DMS79 (cell line): ENCODE measurements around the gene POLR1F.
"Not testable (repeated sequence)": the region's sequence is repeated elsewhere in the genome, so short reads cannot be mapped to it uniquely, and the experiment has no call there.

Experiments
- DNase-seq: peaks from one replicate; lab custom pipeline; 2025; lab: John Stamatoyannopoulos, UW

The POLR1F gene

DNA sequence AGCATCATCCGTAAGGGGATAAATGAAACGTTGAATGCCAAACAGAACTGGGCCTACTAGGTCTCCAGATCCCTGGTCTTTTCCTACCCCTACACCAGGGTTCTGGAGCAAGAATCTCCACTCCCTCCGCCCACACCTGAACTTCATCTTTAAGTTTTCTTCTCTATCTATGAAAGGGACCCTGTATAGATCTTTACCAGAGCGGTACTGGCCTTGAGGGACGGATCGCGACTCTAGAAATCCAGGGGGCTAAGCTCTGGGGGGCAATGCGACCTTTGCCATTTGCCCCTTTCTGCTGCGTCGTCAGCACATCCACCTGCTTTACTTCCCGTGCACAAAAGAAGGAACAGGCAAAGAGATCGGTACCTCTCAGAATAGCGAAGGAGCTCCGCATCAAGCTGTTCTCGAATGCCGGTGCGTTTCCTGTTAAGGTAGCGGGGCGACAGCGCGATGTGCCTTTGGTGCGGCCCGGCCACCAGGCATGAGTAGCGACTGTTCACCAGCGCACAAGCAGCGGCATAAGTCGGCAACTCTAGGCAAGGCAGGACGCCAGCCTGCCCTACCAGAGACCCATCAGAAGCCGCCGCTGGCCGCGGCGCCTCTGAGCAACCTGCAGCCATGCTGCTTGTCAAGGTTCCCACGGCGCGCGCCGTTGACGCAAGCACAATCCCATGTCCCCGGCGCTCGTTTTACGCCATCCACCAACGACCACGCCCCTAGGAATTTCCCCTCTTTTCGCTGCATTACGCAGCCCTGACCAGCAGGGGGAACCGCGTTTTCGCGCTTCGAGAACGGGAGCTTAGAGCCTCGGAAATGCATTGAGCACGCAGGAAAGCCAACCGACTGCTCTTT is at the start of gene POLR1F:
POLR1F (minus strand) TSS at position 641 of the 852 bp plus-strand sequence; CDS start at position 620, 21 bp downstream.
- DNase-seq, result peak; percentile 93

DNA sequence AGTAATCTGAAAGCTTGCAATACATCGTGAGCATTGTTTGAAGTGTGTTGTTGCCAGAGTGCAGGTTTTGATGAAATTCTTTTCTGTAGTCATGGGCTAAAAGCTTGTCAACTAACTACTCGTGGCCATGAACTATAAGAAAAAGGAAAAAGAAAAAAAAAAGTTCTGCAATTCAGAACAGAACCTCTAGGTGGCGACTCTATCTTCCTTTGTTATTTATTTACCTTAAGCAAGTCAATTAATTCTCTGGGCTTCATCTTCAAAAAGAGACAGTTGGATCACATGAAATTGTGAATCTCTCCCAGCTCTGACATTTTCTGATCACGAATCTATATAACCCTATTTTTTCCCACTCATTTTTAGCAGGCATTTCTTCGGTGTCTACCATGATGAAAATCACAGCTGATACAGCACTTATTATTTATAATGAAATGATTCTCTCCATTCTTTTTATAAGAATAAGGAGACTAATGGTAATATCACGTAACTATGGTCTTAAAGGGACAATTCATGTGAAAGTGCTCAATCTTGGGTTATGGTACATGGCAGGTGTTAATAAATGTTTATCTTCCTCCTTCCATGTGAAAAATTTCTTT is 45.8 kb upstream of the POLR1F start:
- no peak for DNase-seq

- DNase-seq, result no peak
Measured at GRCh38 chr7:19752020-19752419, 43.2 kb upstream of the POLR1F start.

- no peak for DNase-seq
Measured at GRCh38 chr7:19749658-19750057, 40.8 kb upstream of the POLR1F start.

- DNase-seq, result peak; percentile 17
Measured at GRCh38 chr7:19747740-19748339, 39.0 kb upstream of the POLR1F start.

DNA sequence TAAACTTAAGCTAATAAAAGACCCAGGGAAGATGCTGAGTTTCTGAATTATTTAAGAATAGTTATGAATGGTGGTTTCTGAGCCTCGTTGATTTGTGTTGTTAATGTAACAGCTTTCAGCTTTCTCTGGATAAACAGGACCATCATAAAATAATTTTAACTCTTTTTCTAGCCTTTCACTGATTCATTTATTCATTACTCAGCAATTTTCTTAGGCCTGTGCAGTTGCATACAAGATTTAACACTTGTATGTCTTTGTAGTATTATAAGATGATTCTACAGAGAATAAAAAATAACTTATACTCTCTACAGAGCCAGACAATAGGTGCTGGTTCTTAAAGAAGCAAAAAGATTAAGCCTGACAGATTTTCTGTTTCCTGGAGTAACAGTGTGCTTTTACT is 35.2 kb upstream of the POLR1F start:
- no peak for DNase-seq

DNA sequence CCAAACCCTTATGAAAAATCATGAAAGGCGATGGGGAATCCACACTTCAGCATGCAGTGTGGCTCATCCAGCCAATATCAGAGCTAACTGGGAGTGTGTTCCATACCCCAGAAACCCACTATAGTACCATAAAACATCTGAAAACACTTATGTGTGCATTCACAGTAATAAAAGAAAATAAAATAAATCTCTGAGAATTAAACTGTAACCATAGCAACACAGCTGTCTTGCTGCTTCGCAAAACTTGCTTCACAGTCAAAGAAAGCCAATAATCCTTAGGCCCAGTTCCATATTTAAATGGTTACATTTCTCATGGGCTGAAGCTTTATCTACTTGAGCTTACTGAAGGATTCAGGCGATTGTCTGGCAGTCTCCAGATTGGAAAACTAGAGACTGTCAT is 19.9 kb upstream of the POLR1F start:
- no peak for DNase-seq

- no peak for DNase-seq
Measured at GRCh38 chr7:19725770-19726169, 16.9 kb upstream of the POLR1F start.

- DNase-seq, result no peak
Measured at GRCh38 chr7:19715499-19715898, 6.7 kb upstream of the POLR1F start.

DNA sequence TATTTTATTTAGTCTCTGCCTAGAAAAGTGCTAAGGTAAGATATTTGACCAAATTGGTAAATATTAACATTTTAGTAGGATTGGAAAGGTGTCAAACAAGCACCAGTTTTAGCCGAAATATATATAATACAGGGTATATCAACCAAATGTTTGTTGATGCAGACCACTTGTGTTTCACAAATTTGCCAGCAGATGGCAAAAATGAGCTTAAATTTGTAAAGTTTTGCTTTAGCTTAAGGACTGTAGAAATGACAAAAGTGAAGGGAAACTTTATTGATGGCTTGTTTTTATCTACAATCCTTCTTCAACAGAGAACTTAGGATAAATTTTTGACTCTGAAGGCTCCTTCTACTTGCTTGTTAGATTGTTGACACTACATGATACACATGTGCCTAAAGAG is 4.8 kb upstream of the POLR1F start:
- no peak for DNase-seq

GRCh38 chr7:19709249-19709578 is 377 bp upstream of the POLR1F start:
- DNase-seq, result no peak

DNA sequence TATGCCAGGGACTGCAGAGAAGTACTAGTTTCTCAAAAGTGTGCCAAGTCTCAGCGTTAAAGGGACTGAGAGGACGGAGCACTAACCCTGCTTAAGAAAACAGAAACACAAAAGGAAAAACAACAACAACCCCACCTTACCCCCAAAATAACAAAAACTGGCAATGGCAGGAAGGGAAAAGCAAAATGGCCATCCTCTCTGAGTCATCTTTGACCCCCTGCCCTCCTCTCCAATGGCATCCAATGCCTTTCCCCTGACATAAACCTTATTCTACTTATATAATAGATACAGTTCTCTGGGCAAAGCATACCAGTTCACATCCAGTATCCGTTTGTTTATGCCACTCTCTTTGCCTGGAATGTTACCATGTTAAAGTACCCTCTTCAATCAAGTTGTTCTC is 1.6 kb downstream of the POLR1F start:
- no peak for DNase-seq

- DNase-seq, result no peak
Measured at GRCh38 chr7:19705663-19706062, 3.2 kb downstream of the POLR1F start.

- no peak for DNase-seq
Measured at GRCh38 chr7:19701471-19701870, 7.4 kb downstream of the POLR1F start.

- DNase-seq, result no peak
Measured at GRCh38 chr7:19700936-19701335, 7.9 kb downstream of the POLR1F start.

DNA sequence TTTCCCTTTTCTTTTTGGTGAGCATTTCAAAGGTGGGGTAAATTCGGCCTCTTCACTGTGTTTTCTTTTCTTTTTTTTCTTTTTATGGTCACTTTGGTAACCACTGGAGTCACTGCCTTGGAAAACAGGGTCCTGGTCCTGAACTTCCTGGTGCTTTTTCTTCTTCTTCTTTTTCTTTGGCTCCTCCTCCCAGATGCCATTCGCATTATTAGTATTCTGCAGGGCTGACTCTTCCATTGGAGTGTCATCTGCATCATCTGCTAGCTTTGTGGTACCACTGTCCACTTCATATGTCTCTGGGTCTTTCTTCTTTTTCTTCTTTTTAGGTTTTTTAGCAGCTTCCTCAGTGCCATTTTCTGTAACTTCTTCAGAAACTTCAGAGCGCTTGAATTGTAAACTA is 10.5 kb downstream of the POLR1F start:
- no peak for DNase-seq

DNA sequence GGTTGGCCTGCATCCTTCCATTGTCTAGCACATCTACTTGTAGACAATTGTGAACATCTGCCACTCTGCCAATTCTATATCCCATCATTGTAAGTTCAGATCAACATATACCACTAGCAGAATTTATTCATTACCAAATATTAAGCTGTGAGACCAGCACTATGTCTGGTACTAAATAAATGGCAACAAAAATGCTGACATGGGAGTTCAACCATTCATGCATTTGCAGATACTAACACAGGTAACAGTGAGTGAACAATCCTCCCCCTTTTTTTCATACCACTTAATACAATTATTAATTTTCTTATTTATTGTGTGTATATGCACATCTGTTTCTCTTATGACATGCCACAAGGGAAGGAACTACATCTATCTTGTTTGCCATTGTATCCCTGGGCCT is 11.9 kb downstream of the POLR1F start:
- DNase-seq, result no peak

GRCh38 chr7:19692111-19692828 is 16.6 kb downstream of the POLR1F start:
- no peak for DNase-seq

DNA sequence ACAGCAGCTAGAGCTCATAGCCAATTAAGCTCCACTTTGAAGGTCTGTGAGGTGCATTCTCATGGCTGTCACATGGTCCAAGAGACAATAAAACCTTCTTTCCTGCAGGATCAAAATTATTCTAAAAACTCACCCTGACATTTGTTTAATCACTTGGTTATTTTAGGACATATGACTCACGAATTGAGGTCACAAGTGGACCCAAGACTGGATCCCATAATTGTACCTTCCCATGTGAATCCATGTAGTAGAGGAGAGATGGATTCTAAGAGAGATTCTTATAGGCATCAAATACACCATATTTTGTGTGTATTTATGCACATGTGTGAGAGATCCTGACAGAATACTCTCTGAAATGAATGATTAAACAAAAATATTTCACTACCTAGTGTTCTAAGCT is 18.1 kb downstream of the POLR1F start:
- DNase-seq, result no peak

DNA sequence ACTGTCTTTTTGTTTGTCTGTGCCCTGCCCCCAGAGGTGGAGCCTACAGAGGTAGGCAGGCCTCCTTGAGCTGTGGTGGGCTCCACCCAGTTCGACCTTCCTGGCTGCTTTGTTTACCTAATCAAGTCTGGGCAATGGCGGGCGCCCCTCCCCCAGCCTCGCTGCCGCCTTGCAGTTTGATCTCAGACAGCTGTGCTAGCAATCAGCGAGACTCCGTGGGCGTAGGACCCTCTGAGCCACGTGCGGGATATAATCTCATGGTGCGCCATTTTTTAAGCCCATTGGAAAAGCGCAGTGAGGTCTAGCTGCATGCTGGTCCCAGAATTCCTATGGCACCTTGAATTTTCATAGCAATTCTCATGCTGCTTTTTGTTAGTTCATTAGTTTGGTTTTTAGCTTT is 19.7 kb downstream of the POLR1F start:
- not testable (repeated sequence) for DNase-seq

GRCh38 chr7:19681596-19681995 is 27.2 kb downstream of the POLR1F start:
- no peak for DNase-seq

GRCh38 chr7:19677180-19677579 is 31.7 kb downstream of the POLR1F start:
- DNase-seq, result no peak

DNA sequence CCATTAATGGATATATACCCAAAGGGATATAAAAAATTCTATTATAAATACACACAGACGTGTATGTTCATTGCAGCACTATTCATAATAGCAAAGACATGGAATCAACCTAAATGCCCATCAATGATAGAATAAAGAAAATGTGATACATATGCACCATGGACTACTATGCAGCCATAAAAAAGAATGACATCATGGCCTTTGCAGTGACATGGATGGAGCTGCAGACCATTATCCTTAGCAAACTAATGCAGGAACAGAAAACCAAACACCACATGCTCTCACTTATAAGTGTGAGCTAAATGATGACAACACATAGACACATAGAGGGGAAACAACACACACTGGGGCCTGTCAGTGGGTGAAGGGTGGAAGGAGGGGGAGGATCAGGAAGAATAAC is 33.0 kb downstream of the POLR1F start:
- no peak for DNase-seq
